ENCODE results near the gene HSDL2.

The HSDL2 gene

GRCh38 chr9:112465352-112465751, 85.4 kb downstream of the HSDL2 start:
- no peak for TF ChIP-seq CTCF (conservative IDR thresholded peaks at IDR 0.05; ENCODE audit: low read depth)
- POLR2A ChIA-PET (ENCODE audit: low non-redundant PET), result no interaction called here
- DNase-seq (ENCODE audit: low spot score), result no peak
- H3K27ac ChIP-seq, result no peak overlapping the region
- CTCF ChIA-PET, result no interaction called here

GRCh38 chr9:112472996-112473395, 93.1 kb downstream of the HSDL2 start:
- POLR2A ChIA-PET (ENCODE audit: low non-redundant PET), result no interaction called here
- TF ChIP-seq CTCF (conservative IDR thresholded peaks at IDR 0.05; ENCODE audit: low read depth), result no peak
- no peak overlapping the region for H3K27ac ChIP-seq
- CTCF ChIA-PET, result no interaction called here
- no peak for DNase-seq (ENCODE audit: low spot score)

- no peak for DNase-seq (ENCODE audit: low spot score)
- CTCF ChIA-PET, result interaction anchor here (0.5 to 0.6 kb wide), 2 partner anchors 361 to 371 kb away, joined by 3 to 5 read pairs; no protein-coding TSS in a partner anchor
- no peak for TF ChIP-seq CTCF (conservative IDR thresholded peaks at IDR 0.05; ENCODE audit: low read depth)
- H3K27ac ChIP-seq, result no peak overlapping the region
- POLR2A ChIA-PET (ENCODE audit: low non-redundant PET), result no interaction called here
Observed at GRCh38 chr9:112473986-112474385, 94.1 kb downstream of the HSDL2 start.

DNA sequence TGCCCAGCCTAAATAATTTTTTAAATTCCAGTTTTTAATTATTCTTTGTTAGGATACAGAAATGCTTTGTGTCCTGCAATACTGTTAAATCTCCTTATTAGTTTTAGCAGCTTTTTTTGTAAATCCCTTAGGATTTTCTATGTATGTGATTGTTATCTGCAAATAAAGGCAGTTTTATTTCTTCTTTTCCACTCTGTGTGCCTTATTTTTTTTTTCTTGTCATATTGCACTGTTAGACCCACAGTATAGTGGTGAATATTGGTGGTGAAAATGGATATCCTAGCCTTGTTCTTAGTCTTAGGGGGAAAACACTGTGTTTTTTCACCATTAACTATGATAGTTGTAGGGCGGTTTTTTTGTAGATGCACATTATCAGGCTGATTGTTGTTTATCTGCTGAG, 95.4 kb downstream of the HSDL2 start:
- CTCF ChIA-PET, result interaction anchor here (0.5 kb wide), 1 partner anchor 97 kb away, joined by 3 read pairs; no protein-coding TSS in a partner anchor

DNA sequence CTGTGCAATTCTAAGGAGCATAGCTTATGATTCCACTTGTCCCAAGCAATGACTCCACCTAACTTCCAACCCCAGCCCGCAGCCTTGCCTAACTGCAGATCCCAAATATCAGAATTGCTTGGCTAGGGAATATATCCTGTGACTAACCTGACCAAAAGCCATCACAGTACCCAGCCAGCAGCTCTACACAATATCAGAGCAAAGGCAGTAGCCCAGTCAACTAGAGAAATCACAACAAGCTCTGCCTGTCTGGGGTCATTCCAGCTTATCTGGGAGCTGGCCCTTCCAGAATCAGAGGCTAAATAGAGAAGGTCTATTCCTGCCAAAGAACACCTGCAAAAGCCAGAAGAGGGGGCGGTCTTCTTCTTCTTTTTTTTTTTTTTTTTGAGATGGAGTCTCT, 97.4 kb downstream of the HSDL2 start:
- ChIA-PET CTCF (interaction anchor here (0.5 kb wide), 2 partner anchors 14 to 634 kb away, joined by 3 to 4 read pairs; no protein-coding TSS in a partner anchor), POLR2A (ENCODE audit: low non-redundant PET) (interaction anchor here (0.5 to 0.8 kb wide), 2 partner anchors 9 to 145 kb away, joined by 3 to 4 read pairs; partner anchors contain the start of gene KIAA1958)
- H3K27ac ChIP-seq, result no peak overlapping the region
- no peak for DNase-seq (ENCODE audit: low spot score)
- no peak for TF ChIP-seq CTCF (conservative IDR thresholded peaks at IDR 0.05; ENCODE audit: low read depth)

More for the DNA sequence above, 95.4 kb downstream of the HSDL2 start:
- no peak for DNase-seq (ENCODE audit: low spot score)
- H3K27ac ChIP-seq, result no peak overlapping the region
- POLR2A ChIA-PET (ENCODE audit: low non-redundant PET), result interaction anchor here (0.5 kb wide), 1 partner anchor 207 kb away, joined by 3 read pairs; no protein-coding TSS in a partner anchor
- no peak for TF ChIP-seq CTCF (conservative IDR thresholded peaks at IDR 0.05; ENCODE audit: low read depth)

GRCh38 chr9:112479221-112479620, 99.3 kb downstream of the HSDL2 start:
- POLR2A ChIA-PET (ENCODE audit: low non-redundant PET), result no interaction called here

More at GRCh38 chr9:112479221-112479620, 99.3 kb downstream of the HSDL2 start:
- no peak for TF ChIP-seq CTCF (conservative IDR thresholded peaks at IDR 0.05; ENCODE audit: low read depth)
- H3K27ac ChIP-seq, result no peak overlapping the region
- CTCF ChIA-PET, result interaction anchor here (0.6 to 1.1 kb wide), 2 partner anchors 13 to 18 kb away, joined by 3 to 4 read pairs; no protein-coding TSS in a partner anchor
- no peak for DNase-seq (ENCODE audit: low spot score)

Data from RWPE1 (cell line).